ENCODE results near the gene NEGR1. TPM values are rescaled to one million over a fixed set of nuclear protein-coding genes. Genes with fewer than 3 reads are reported as not detected.

The NEGR1 gene
- total and polyA plus RNA-seq, 8 donors = 1.2 to 35.4 (median 7.7) TPM

GRCh38 chr1:71834601-71835441, 447.5 kb downstream of the NEGR1 start:
- Histone ChIP-seq H3K27me3 (no peaks in the 10 kb centered on the region), H3K27ac (peak overlapping the region in 4 of 5 donors; percentile 15 to 78 (median 35)), H3K4me1 (peaks cover 6 to 28% (median 14%) of the 10 kb centered on the region in 4 donors), H3K9me3 (no peaks in the 10 kb centered on the region), H3K36me3 (no peaks in the 10 kb centered on the region), H3K4me3 (no peak overlapping the region)
- intact Hi-C loops (cut with DNase I; ENCODE audit: low total_unique reads) = no loop called here
- TF ChIP-seq POLR2AphosphoS5 (IDR thresholded peaks at IDR 0.05) = no peak
- TF ChIP-seq EP300 (IDR thresholded peaks at IDR 0.05) = no peak
- TF ChIP-seq POLR2A (IDR thresholded peaks at IDR 0.05) = no peak
- TF ChIP-seq, protein P1, sequence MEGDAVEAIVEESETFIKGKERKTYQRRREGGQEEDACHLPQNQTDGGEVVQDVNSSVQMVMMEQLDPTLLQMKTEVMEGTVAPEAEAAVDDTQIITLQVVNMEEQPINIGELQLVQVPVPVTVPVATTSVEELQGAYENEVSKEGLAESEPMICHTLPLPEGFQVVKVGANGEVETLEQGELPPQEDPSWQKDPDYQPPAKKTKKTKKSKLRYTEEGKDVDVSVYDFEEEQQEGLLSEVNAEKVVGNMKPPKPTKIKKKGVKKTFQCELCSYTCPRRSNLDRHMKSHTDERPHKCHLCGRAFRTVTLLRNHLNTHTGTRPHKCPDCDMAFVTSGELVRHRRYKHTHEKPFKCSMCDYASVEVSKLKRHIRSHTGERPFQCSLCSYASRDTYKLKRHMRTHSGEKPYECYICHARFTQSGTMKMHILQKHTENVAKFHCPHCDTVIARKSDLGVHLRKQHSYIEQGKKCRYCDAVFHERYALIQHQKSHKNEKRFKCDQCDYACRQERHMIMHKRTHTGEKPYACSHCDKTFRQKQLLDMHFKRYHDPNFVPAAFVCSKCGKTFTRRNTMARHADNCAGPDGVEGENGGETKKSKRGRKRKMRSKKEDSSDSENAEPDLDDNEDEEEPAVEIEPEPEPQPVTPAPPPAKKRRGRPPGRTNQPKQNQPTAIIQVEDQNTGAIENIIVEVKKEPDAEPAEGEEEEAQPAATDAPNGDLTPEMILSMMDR (IDR thresholded peaks at IDR 0.05) = no peak
- 13 to 36% (median 20%) methylated on average over 3 to 4 of the region's 4 CpGs for WGBS, 5 donors
- DNase-seq = peak; percentile 58 to 63

- TF ChIP-seq EP300 (IDR thresholded peaks at IDR 0.05) (no peak), POLR2A (IDR thresholded peaks at IDR 0.05) (no peak), POLR2AphosphoS5 (IDR thresholded peaks at IDR 0.05) (no peak)
- TF ChIP-seq, protein P1 (IDR thresholded peaks at IDR 0.05) = no peak
- no peak for DNase-seq
- H3K27ac ChIP-seq = no peak overlapping the region
- no peaks in the 10 kb centered on the region for H3K36me3 ChIP-seq
- no peak overlapping the region for H3K4me3 ChIP-seq
- WGBS, 5 donors = 86 to 90% (median 88%) methylated on average over 4 of the region's 4 CpGs
- no peaks in the 10 kb centered on the region for H3K9me3 ChIP-seq
- intact Hi-C loops (cut with DNase I; ENCODE audit: low total_unique reads) = no loop called here
- H3K4me1 ChIP-seq = peaks cover 6 to 34% (median 17%) of the 10 kb centered on the region in 4 donors
- H3K27me3 ChIP-seq = no peaks in the 10 kb centered on the region
Observed at GRCh38 chr1:71831646-71832045, 450.7 kb downstream of the NEGR1 start.

DNA sequence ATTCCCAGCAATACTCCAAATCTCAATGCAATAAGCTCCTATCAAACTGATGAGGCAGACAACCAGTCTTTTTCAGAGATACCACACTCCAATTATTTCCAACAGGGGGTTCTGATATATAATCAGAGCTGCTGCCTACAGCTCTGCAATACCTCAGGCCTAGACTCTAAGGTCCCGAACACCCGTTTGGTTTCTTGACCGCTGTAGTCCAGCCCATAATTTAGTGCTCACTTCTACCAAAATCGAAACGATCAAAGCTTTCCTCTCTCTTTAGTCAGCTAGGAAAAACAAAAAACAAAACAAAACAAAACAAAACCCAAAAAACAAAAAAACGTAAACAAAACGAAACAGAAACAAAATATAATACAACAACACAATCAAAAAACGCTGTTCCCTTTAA, 453.0 kb downstream of the NEGR1 start:
- WGBS, 5 donors = 77 to 89% (median 85%) methylated on average over 8 of the region's 8 CpGs
- peaks cover 0 to 16% (median 9%) of the 10 kb centered on the region in 4 donors for H3K4me1 ChIP-seq
- H3K27me3 ChIP-seq = no peaks in the 10 kb centered on the region
- intact Hi-C loops (cut with DNase I; ENCODE audit: low total_unique reads) = no loop called here
- no peaks in the 10 kb centered on the region for H3K9me3 ChIP-seq
- H3K4me3 ChIP-seq = no peak overlapping the region
- no peaks in the 10 kb centered on the region for H3K36me3 ChIP-seq
- DNase-seq = no peak
- TF ChIP-seq POLR2AphosphoS5 (IDR thresholded peaks at IDR 0.05) = no peak
- TF ChIP-seq POLR2A (IDR thresholded peaks at IDR 0.05) = no peak
- no peak for TF ChIP-seq EP300 (IDR thresholded peaks at IDR 0.05)
- TF ChIP-seq, protein P1 (IDR thresholded peaks at IDR 0.05) = no peak
- H3K27ac ChIP-seq = no peak overlapping the region

DNA sequence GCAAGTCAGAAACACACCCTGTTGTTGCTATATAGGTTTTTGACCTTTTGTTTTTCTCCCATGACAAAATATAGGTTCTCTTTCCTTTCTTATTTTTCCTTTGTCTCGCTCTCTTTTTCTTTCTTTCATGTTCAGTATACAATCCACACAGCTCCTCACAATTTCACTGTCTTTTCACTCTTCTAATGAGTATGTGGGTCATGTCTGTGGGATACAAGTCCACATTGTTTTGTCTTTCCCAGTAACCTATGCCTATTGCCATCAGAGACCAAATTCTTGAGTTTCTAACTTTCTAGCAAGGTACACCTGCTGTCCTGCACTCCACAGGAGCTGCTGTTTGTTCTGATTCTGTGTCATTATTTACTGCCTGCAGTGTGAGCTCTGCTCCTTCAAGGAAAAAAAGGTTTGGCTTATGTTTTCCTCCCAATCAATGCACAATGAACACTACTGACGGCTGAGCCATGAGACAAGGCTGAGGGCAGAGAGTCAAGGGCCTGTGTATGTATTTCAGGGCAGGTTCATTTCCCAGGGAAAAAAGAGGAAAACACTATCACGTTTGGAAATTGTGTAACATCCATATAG, 453.8 kb downstream of the NEGR1 start:
- H3K4me1 ChIP-seq = peaks cover 0 to 8% (median 4%) of the 10 kb centered on the region in 4 donors
- intact Hi-C loops (cut with DNase I; ENCODE audit: low total_unique reads) = no loop called here
- no peaks in the 10 kb centered on the region for H3K9me3 ChIP-seq
- TF ChIP-seq EP300 (IDR thresholded peaks at IDR 0.05) (no peak), POLR2A (IDR thresholded peaks at IDR 0.05) (no peak), POLR2AphosphoS5 (IDR thresholded peaks at IDR 0.05) (no peak)
- TF ChIP-seq, protein P1 (IDR thresholded peaks at IDR 0.05) = no peak
- no peaks in the 10 kb centered on the region for H3K27me3 ChIP-seq
- 37 to 58% (median 46%) methylated on average over 3 of the region's 3 CpGs for WGBS, 5 donors
- H3K36me3 ChIP-seq = no peaks in the 10 kb centered on the region
- no peak overlapping the region for H3K4me3 ChIP-seq
- H3K27ac ChIP-seq = no peak overlapping the region
- peak in 1 of 2 donors; percentile 24 for DNase-seq

Measured in stomach (tissue), 9 donors.